DOHH2 (cell line): ENCODE data around the gene PRKCE.

Experiments used
- H3F3A ChIP-seq: fragments of 200-600 bp; sonication (generic), shearing (Covaris generic); 2 replicates; pipeline ENCODE4 v1.6.0; 2016; ENCODE audit warnings: antibody characterized with exemption, mild to moderate bottlenecking; ENCODE audit not compliant: control insufficient read depth, insufficient read depth
- H3K27ac ChIP-seq: fragments of 200-600 bp; sonication (generic); 2 replicates; pipeline ENCODE4 v1.5.1; 2014; ENCODE audit warnings: low read depth, mild to moderate bottlenecking, low read length, moderate library complexity
- H3K27me3 ChIP-seq: fragments of 200-600 bp; sonication (generic); 2 replicates; pipeline ENCODE4 v1.6.1; 2014; ENCODE audit warnings: mild to moderate bottlenecking, low read length, mixed read lengths; ENCODE audit not compliant: control insufficient read depth
- H3K36me3 ChIP-seq: fragments of 200-600 bp; sonication (generic); 2 replicates; pipeline ENCODE4 v1.6.1; 2014; ENCODE audit warnings: mild to moderate bottlenecking, low read length, moderate library complexity, mixed read lengths; ENCODE audit not compliant: control insufficient read depth
- H3K4me1 ChIP-seq: fragments of 200-600 bp; sonication (generic); 2 replicates; pipeline ENCODE4 v1.6.1; 2014; ENCODE audit warnings: mild to moderate bottlenecking, low read length, mixed read lengths; ENCODE audit not compliant: control insufficient read depth
- H3K4me2 ChIP-seq: fragments of 200-600 bp; sonication (generic); 2 replicates; pipeline ENCODE4 v1.6.0; 2014; ENCODE audit warnings: mild to moderate bottlenecking, low read length, moderate library complexity
- H3K4me3 ChIP-seq: fragments of 200-600 bp; sonication (generic); 2 replicates; pipeline ENCODE4 v1.5.1; 2014; ENCODE audit warnings: mild to moderate bottlenecking, low read length, mixed read lengths
- H3K79me2 ChIP-seq: fragments of 200-600 bp; sonication (generic); 2 replicates; pipeline ENCODE4 v1.6.1; 2014; ENCODE audit warnings: mild to moderate bottlenecking, low read length, mixed read lengths; ENCODE audit not compliant: control insufficient read depth
- H3K9me2 ChIP-seq: fragments of 200-600 bp; sonication (generic); replicated peaks from 2 replicates; pipeline ENCODE4 v1.6.1; 2014; ENCODE audit warnings: mild to moderate bottlenecking, low read length, mixed read lengths; ENCODE audit not compliant: control insufficient read depth
- H3K9me3 ChIP-seq: fragments of 200-600 bp; sonication (generic); 2 replicates; pipeline ENCODE4 v1.6.1; 2014; ENCODE audit warnings: antibody characterized with exemption, low read length, mixed read lengths; ENCODE audit not compliant: control insufficient read depth, insufficient read depth
- H4K20me1 ChIP-seq: fragments of 200-600 bp; sonication (generic); 2 replicates; pipeline ENCODE4 v1.6.0; 2014; ENCODE audit warnings: low read depth, mild to moderate bottlenecking, antibody characterized with exemption, low read length, moderate library complexity; ENCODE audit not compliant: control insufficient read depth, insufficient read depth
- EZH2phosphoT487 ChIP-seq: fragments of 200-600 bp; sonication (generic); IDR thresholded peaks from 2 replicates; pipeline ENCODE4 v1.6.1; 2017; ENCODE audit warnings: borderline replicate concordance, mild to moderate bottlenecking, antibody characterized with exemption, low read length, moderate library complexity, mixed read lengths
- TF ChIP-seq, protein P1 (sequence below): fragments of 200-600 bp; sonication (generic); IDR thresholded peaks from one replicate; pipeline ENCODE4 v1.5.1; 2014; ENCODE audit warnings: antibody characterized with exemption, mild to moderate bottlenecking, low read depth, low read length; ENCODE audit not compliant: poor library complexity, severe bottlenecking

The PRKCE gene

DNA sequence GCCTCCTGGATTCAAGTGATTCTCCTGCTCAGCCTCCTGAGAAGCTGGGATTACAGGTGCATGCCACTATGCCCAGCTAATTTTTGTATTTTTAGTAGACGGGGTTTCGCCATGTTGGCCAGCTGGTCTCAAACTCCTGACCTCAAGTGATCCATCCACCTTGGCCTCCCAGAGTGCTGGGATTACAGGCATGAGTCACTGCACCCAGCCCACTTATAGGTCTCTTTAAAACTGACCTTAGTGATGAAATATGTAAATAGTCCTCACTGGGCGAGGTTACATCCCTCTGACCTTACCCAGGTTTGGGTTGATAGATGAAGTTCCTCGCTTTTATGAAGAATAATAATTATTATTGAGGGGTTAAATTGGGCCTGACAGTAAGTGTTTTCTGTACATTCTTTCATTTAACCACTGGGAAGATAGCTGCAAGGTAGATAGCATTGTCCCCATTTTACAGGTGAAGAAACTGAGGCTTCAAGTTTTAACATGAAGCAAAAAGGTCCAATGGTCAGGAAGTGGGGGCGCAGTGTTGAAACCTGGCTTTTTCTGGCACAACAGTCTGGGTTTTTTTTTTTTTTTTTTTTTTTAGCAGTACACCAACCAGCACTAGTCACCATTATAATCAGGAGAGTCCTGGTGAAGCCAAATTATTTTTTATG lies 471.0 kb downstream of the PRKCE start:
- Histone ChIP-seq H3K4me3 (no peak overlapping the region), H3K79me2 (no peaks in the 10 kb centered on the region), H3K27ac (no peak overlapping the region), H3K4me1 (no peaks in the 10 kb centered on the region), H4K20me1 (no peaks in the 10 kb centered on the region), H3K4me2 (no peak overlapping the region), H3K9me2 (no peaks in the 10 kb centered on the region), H3K36me3 (no peaks in the 10 kb centered on the region), H3K9me3 (no peaks in the 10 kb centered on the region), H3F3A (no peaks in the 10 kb centered on the region), H3K27me3 (no peaks in the 10 kb centered on the region; the same call in 1 of the 2 replicates)
- TF ChIP-seq EZH2phosphoT487, result no peak
- TF ChIP-seq, protein P1, sequence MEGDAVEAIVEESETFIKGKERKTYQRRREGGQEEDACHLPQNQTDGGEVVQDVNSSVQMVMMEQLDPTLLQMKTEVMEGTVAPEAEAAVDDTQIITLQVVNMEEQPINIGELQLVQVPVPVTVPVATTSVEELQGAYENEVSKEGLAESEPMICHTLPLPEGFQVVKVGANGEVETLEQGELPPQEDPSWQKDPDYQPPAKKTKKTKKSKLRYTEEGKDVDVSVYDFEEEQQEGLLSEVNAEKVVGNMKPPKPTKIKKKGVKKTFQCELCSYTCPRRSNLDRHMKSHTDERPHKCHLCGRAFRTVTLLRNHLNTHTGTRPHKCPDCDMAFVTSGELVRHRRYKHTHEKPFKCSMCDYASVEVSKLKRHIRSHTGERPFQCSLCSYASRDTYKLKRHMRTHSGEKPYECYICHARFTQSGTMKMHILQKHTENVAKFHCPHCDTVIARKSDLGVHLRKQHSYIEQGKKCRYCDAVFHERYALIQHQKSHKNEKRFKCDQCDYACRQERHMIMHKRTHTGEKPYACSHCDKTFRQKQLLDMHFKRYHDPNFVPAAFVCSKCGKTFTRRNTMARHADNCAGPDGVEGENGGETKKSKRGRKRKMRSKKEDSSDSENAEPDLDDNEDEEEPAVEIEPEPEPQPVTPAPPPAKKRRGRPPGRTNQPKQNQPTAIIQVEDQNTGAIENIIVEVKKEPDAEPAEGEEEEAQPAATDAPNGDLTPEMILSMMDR, result no peak

DNA sequence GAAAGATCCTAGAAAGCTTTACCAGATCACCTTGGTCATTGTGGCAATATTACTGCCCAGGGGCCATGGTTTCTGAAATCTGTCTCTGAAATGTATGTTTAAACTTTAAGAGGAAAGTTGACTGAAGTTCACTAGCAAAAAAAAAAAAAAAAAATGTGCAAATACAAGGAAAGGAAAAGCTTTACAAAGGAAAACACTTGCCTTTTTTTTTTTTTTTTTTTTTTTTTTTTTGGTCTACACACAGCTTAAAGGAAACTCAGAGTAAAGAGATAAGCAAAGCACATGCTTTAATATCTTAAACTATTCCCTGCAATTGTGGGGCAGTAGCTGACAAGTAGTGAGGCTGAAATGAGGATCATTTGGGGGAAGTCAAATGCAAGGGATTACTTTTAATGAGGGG lies 471.5 kb downstream of the PRKCE start:
- H3K9me3 ChIP-seq, result no peaks in the 10 kb centered on the region
- no peaks in the 10 kb centered on the region for H3F3A ChIP-seq
- no peak overlapping the region for H3K27ac ChIP-seq
- H3K4me2 ChIP-seq, result no peak overlapping the region
- no peaks in the 10 kb centered on the region for H3K79me2 ChIP-seq
- no peaks in the 10 kb centered on the region for H3K27me3 ChIP-seq
- H3K4me3 ChIP-seq, result no peak overlapping the region
- TF ChIP-seq, protein P1, result no peak
- TF ChIP-seq EZH2phosphoT487, result no peak
- H4K20me1 ChIP-seq, result no peaks in the 10 kb centered on the region
- H3K36me3 ChIP-seq, result no peaks in the 10 kb centered on the region
- no peaks in the 10 kb centered on the region for H3K4me1 ChIP-seq
- H3K9me2 ChIP-seq, result no peaks in the 10 kb centered on the region

DNA sequence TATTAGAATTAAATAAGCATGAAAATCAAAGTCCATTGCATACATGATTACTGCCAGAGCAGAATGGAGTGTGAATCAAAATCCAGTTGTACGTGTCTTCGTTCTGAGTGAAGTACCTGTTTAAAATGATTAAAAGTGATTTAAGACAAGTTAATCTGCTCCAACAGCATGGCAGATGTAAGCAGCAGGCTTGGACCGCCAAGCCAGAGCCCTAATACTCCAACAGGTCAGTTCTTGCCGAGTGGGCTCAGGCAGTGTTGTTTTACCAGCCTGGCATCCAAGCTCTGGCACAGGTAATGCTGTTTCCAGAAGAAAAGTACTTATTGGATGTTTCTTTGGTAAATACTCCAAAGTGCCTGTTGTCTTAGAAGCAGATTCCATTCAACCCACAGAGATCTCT lies 474.3 kb downstream of the PRKCE start:
- Histone ChIP-seq H3K4me3 (no peak overlapping the region), H3K4me1 (no peaks in the 10 kb centered on the region), H3K27me3 (no peaks in the 10 kb centered on the region), H3K4me2 (no peak overlapping the region), H3K79me2 (no peaks in the 10 kb centered on the region), H3F3A (no peaks in the 10 kb centered on the region), H3K27ac (no peak overlapping the region), H3K9me2 (no peaks in the 10 kb centered on the region), H3K36me3 (no peaks in the 10 kb centered on the region), H3K9me3 (no peaks in the 10 kb centered on the region), H4K20me1 (no peaks in the 10 kb centered on the region)
- TF ChIP-seq, protein P1, result no peak
- TF ChIP-seq EZH2phosphoT487, result no peak
